Measurements from ENCODE around the gene PREP. TPM values are rescaled to one million over a fixed set of nuclear protein-coding genes. Genes with fewer than 3 reads are reported as not detected.

The PREP gene
- total and polyA plus RNA-seq, 12 donors = 11.7 to 37.1 (median 17.7) TPM

DNA sequence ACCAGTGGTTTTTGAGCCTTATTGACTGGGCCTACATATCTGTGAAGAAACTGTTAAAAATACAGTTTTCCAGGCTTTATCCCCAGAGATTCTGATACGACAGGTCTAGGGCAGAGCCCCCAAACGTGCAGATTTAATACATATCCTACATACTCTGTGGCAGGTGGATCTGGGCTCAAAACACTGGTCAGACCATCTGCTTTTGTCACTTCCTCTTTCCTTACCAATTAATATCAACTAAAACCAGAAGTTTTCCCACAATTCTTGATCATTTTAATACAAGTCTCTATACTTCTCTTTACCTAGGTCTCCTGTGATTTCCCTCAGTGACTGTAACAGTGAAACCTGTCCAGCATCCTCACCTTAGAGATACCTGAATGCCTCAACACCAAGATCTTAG lies 108.8 kb downstream of the PREP start:
- intact Hi-C loops (cut with DNase I) = no loop called here
- Histone ChIP-seq H3K36me3 (replicated peaks in 1 of 2) (no peaks in the 10 kb centered on the region), H3K4me3 (no peak overlapping the region), H3K27ac (no peak overlapping the region), H3K9me3 (replicated peaks in 1 of 3) (no peaks in the 10 kb centered on the region), H3K27me3 (no peaks in the 10 kb centered on the region), H3K4me1 (replicated peaks in 1 of 2) (no peaks in the 10 kb centered on the region)
- no peak for DNase-seq
- 66 to 95% (median 79%) methylated on average over 2 of the region's 2 CpGs for WGBS, 4 donors
- TF ChIP-seq, protein P1, sequence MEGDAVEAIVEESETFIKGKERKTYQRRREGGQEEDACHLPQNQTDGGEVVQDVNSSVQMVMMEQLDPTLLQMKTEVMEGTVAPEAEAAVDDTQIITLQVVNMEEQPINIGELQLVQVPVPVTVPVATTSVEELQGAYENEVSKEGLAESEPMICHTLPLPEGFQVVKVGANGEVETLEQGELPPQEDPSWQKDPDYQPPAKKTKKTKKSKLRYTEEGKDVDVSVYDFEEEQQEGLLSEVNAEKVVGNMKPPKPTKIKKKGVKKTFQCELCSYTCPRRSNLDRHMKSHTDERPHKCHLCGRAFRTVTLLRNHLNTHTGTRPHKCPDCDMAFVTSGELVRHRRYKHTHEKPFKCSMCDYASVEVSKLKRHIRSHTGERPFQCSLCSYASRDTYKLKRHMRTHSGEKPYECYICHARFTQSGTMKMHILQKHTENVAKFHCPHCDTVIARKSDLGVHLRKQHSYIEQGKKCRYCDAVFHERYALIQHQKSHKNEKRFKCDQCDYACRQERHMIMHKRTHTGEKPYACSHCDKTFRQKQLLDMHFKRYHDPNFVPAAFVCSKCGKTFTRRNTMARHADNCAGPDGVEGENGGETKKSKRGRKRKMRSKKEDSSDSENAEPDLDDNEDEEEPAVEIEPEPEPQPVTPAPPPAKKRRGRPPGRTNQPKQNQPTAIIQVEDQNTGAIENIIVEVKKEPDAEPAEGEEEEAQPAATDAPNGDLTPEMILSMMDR (IDR thresholded peaks at IDR 0.05) = no peak
- TF ChIP-seq POLR2A (IDR thresholded peaks at IDR 0.05) = no peak

- WGBS, 4 donors = 94 to 98% (median 95%) methylated on average over 4 of the region's 4 CpGs
- Histone ChIP-seq H3K4me1 (replicated peaks in 1 of 2) (no peaks in the 10 kb centered on the region), H3K27ac (no peak overlapping the region), H3K9me3 (replicated peaks in 1 of 3) (no peaks in the 10 kb centered on the region), H3K4me3 (no peak overlapping the region), H3K36me3 (replicated peaks in 1 of 2) (no peaks in the 10 kb centered on the region), H3K27me3 (no peaks in the 10 kb centered on the region)
- DNase-seq = no peak
- intact Hi-C loops (cut with DNase I) = no loop called here
- TF ChIP-seq, protein P1 (IDR thresholded peaks at IDR 0.05) = no peak
- TF ChIP-seq POLR2A (IDR thresholded peaks at IDR 0.05) = no peak
These were observed 110.1 kb downstream of the PREP start for GRCh38 chr6:105292689-105293339.

DNA sequence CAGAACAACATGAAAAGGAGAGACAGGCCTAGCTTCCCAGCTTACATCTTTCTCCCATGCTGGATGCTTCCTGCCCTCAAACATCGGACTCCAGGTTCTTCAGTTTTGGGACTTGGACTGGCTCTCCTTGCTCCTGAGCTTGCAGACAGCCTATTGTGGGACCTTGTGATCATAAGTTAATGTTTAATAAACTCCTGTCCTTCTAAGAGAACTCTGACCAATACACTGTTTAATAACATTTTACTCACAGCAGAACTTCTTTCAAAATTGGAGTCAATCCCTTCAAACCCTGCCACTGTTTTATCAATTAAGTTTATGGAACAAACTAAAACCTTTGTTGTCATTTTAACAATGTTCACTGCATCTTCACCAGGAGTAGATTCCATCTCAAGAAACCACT lies 111.4 kb downstream of the PREP start:
- intact Hi-C loops (cut with DNase I) = no loop called here
- Histone ChIP-seq H3K4me1 (replicated peaks in 1 of 2) (no peaks in the 10 kb centered on the region), H3K4me3 (no peak overlapping the region), H3K27me3 (no peaks in the 10 kb centered on the region), H3K36me3 (replicated peaks in 1 of 2) (no peaks in the 10 kb centered on the region), H3K9me3 (replicated peaks in 1 of 3) (no peaks in the 10 kb centered on the region), H3K27ac (no peak overlapping the region)
- no peak for TF ChIP-seq POLR2A (IDR thresholded peaks at IDR 0.05)
- TF ChIP-seq, protein P1 (IDR thresholded peaks at IDR 0.05) = no peak
- 91 to 100% (median 98%) methylated on average over 1 of the region's 1 CpG for WGBS, 4 donors
- DNase-seq = no peak

DNA sequence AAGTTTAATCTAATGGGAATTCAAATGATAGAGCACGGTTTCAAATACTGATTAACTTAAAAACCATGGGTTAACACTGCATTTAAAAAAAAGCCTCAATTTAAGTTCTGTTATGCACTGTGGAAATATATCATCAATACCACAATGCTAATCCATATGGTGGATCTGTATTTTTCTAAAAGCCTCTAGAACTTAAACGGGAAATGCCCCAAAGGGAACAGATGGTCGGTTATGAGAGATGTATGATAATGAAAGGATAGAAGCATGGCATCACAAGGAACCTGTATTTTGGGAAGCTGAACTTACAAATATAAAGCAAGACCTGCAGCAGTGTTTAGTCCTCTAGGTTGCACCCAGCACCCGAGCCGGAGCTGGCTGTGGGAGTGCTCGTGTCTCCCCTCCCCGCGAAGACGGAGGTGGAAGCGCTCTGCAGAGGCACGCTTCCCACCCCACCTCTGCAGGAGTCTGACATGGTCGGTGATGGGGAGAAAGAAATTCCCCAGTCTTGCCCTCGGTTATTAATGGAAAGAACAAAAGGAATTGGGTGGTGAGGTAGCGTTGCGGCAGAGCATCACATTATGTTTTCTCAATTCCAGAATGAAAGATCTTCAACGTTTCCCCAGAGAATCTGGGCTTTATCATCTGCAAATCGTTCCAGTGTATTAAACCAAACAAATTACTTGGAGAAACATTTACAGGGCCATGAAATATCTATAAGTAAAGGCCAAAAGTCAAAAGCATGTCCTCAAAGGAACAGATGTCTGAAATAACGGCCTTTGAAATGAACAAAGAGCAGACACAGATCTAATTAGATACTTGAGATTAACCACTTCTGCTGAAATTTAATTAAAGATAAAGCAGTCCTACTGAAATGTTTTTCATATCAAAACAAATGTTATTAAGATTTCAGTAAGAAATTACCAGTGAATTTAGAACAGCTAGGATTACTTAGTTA lies 120.0 kb downstream of the PREP start:
- DNase-seq = no peak
- peaks cover 0 to 17% of the 10 kb centered on the region in 2 donors for H3K36me3 ChIP-seq (replicated peaks in 1 of 2)
- intact Hi-C loops (cut with DNase I) = no loop called here
- H3K27ac ChIP-seq = no peak overlapping the region
- WGBS, 4 donors = 80 to 93% (median 89%) methylated on average over 18 of the region's 18 CpGs
- H3K27me3 ChIP-seq = no peaks in the 10 kb centered on the region
- no peaks in the 10 kb centered on the region for H3K9me3 ChIP-seq (replicated peaks in 1 of 3)
- H3K4me3 ChIP-seq = no peak overlapping the region
- no peaks in the 10 kb centered on the region for H3K4me1 ChIP-seq (replicated peaks in 1 of 2)
- TF ChIP-seq POLR2A (IDR thresholded peaks at IDR 0.05) = no peak
- TF ChIP-seq, protein P1 (IDR thresholded peaks at IDR 0.05) = no peak
